HG03064 (cell line): ENCODE measurements around the gene HMHB1.
A peak's percentile ranks its signal among the peaks of the same experiment; 100 is the strongest.
"Not testable (repeated sequence)": the region's sequence is repeated elsewhere in the genome, so short reads cannot be mapped to it uniquely, and the experiment has no call there.

ENCODE experiments used
- ATAC-seq: cut with Tn5 transposase; IDR thresholded peaks from one replicate; pipeline ENCODE4 v1.9.1; 2021; ENCODE audit warnings: low read depth; ENCODE audit not compliant: unreplicated experiment

HMHB1 gene

DNA sequence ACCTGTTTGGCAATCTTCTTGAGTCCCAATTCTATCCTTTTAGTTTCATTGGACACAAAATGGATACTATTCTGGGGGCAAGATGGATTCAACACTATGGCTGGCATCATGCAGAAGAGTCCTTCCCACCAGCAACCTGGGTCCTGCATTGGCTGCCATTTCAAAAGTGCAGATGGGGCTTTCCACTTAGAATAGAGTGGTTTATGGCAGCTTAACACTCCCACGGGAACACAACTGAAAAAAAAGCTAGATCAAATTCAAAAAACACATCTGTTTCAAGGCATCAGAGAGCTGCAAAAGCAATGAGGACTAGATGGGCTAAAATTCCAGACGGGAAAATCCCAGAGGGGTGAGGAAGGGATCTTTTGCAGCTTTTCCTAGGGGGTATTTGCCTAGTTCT is 11.2 kb upstream of the HMHB1 start:
- no peak for ATAC-seq

DNA sequence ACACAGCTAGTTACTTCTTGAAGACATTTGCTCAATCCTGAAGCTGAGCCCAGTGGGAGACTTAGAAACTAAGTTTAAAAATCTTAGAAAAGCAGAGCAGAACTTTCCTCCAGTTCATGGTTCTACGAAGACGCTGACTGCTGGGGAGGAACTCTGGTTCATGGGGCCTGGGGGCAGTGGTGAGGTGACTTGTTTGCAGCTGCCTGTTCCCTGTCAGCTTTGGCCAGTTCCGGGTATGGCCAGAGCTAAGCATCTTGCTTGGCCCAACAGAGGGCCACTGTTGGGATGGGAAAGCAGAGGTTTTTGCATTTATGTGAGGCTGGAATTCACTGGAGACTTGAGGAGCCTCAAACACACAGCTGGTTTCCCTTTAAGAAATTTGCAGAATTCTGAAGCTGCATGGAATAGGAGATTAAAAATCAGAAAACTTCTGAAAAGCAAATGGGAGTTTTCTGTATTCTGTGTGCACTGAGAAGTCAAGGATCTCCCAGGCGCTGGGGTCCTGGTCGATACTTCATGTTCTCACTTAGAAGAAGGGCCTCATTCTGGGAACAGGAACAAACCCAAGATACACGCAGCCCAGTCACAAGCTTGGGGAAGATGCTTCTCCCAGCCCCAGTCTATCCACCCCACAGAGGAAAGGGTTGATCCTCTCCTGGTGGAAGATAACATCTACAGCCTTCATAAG is 10.6 kb upstream of the HMHB1 start:
- no peak for ATAC-seq

DNA sequence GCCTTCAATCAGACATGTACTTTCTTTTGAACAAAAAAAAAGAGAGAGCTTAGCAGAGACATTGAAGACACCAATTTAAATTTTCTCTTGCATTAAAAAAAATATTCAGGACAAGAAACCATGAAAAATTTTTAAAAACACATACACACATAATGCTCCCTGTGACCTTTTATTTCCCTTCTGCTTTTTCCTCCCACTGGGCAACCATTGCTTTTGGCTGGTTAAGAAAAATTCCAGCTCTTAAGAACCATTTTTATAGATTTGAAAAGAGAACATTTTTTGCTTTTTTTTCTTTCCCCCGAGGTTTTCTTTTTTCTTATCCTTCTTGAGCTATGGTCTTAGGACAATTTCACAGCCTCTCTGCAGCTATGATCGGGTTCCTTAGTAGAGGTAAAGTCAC is 6.1 kb upstream of the HMHB1 start:
- no peak for ATAC-seq

DNA sequence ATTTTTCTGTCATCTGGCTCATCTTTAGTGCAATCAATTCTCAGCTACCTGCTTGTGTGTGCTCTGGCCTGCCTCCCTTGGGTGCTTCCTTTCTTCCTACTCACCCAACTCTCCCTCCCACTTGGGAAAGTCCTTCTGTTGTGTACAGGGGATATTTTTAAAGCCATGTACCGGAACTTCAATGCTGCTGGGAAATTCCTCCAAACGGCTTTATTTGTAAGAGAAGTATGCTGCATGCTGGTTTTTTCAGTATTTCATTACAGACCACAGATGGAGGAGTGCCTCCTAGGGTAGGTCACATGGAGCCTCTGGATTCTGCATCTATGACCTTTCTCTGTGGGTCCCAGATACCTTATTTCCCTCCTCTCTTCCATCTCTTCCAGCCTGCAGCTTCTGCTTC is 5.4 kb upstream of the HMHB1 start:
- ATAC-seq = no peak

DNA sequence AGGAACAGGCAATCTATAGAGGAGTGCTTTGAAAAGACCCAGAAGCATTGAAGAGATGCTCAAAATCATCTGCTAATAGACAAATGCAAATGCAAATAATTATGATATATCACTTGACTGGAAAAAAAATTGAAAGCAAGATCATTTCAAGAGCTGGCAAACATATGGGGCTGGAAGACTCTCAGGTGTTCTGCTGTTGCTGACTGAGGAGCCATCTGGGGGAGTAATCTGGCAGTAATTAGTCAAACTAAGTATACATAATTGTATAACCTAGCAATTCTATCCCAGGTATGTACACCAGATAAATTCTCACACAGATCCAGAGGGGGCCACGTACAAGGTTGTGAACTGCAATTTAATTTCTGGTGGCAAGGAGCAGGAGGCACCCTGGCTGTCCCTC is 4.6 kb upstream of the HMHB1 start:
- ATAC-seq = no peak

DNA sequence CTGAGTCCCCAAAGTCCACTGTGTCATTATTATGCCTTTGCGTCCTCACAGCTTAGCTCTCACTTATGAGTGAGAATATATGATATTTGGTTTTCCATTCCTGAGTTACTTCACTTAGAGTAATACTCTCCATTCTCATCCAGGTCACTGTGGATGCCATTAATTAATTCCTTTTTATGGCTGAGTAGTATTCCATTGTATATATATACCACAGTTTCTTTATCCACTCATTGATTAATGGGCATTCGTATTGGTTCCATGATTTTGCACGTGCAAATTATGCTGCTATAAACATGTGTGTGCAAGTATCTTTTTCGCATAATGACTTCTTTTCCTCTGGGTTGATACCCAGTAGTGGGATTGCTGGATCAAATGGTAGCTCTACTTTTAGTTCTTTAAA is 4.4 kb downstream of the HMHB1 start:
- ATAC-seq = not testable (repeated sequence)

DNA sequence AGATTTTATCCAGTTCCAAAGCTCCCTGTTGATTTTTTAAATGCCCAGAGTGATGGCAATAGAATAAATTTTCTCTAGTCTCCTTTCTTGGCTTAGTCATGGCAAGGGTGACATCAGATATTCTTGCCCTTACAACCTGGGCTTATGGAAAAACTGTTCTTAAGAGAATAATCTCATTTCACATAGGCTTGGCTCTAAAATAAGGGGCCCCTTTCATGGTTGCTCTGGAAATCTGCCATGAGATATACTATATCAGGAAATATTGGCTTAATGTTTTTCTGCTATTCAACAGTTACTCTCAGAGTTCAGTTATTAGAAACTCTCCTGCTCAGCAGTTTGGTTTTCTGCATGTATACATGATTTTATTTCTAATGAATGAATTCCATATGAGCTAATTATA is 7.8 kb downstream of the HMHB1 start:
- no peak for ATAC-seq

DNA sequence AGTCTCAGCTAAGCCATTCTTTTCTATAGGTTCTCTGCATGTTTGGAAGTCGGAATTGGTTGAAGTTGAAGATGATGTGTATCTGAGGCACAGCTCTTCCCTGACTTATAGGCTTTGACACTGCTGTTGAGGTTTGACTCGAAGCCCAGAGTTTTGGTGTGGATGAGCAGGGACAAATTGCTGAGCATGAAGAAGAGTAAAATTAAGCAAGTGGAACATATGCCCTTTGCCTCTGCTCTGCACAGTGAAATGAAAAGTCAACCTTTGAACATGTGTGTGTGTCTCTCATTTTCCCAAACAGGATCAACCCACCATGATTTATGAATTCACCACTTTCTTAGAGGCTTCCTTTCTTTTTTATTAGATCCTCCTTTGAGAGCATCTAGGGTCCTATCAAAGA is 8.5 kb downstream of the HMHB1 start:
- no peak for ATAC-seq

DNA sequence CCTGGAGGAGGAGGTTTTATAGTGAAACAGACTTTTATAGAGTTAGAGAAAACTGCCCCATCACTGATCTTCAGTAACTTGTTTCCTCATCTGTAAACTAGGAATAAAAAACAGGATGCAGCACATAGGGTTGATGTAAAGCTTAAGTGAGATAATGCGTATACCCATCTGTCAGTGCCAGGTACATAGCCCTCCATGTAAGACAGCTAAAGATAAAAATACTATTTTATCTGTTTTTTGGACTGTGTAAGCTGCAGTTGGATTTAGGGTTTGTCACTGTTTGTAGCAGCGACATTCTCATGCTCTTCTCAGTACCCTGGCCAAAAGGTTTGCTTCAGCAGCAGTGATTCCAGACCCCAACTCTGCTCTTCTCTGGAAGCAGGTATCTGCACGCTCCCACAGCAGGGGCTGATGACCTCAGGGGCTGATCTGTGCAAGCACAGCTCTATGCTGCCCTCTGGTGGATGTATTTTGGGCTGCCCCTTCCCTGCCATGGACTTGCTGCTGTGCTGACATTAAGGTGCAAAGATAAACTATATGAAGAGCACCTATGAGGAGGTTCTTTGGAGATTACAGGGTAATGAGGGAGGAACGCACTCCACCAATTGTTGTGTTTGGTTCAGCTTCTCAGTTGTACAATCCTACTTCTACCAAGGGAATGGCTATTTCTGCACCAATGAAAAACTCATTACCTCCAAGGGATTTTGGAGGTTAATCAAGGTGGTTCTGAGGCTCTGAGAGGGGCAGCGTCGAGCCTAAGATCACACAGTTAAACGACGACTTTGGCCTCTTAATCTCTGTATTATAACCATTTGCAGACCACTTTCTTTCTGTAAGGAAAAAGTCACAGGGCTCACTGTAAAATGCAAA is 13.1 kb downstream of the HMHB1 start:
- no peak for ATAC-seq

DNA sequence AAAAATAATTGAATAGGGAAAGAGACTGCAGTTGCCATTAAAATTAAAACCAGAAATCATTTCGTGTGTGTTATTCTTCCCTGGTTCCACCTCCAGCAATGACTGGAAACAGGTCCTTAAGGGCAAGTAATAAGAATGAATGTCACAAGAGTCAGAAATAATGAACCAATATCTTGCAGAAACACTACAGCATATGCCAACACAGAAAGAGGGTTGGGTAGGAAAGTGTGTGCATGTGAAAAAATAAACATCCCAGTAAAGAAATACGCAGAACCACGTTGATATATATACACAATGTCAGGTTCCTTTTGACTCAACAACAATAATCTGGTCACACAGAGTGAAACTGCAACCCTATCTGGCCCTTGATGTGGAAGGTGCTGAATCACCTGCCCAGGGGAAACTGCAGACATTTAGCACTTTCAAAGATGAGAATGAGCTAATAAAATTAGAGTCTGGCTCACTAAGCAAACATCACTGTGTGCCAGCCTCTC is 15.0 kb downstream of the HMHB1 start:
- ATAC-seq = peak; percentile 85

DNA sequence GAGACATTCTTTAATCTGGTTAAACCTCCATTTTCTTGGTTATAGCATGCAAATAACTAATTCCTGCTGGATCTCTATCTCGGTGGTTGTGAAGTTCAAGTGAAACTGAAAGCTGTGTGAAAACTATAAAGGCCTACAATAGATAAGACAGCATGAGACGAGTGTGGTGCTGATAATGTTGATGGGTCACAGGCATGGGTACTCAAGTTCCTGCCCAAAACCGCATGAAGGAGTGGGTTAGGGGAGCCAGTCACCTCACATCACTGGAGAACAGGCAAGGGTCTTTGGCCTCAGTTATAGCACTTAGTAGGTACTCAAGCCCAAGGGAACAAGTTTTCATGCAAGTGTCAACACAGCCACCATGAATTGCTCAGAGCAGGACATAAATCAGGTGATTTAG is 16.7 kb downstream of the HMHB1 start:
- ATAC-seq = no peak

DNA sequence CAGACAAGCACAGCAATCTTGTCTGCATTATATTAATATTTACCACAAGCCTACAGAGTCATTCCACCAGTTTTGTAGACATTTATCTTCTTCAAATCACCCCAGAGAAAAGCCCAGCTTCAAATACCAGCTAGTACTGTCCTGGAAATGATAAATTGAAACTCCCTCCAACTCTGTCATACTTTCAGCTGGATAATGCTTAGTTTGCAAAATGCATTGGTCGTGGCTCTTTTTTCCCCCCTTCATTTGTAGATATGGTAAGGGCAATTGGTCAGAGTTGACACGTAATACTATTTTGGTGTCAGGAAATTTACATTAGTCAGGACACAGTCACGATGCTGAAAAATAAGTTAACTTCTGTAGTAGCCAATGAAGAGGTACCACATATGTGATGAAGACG is 21.2 kb downstream of the HMHB1 start:
- no peak for ATAC-seq

DNA sequence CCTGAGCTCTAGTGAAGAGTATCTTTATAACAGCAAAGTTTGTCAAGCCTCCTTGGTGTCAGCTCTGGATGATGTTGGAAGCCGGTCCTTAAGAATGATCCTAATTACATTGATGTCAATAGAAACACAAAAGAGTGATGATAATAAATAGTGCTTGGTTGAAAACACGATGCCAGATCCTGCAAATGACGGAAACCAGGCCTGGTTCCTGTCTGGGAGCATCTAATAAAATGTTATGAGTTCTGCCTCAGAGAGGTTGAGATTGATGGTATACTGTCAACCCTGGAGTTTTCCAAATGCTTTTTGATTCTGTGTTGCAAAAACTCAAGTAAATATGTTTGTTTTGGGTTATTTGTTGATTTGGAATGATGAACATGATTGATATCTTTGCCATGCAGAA is 23.3 kb downstream of the HMHB1 start:
- no peak for ATAC-seq

DNA sequence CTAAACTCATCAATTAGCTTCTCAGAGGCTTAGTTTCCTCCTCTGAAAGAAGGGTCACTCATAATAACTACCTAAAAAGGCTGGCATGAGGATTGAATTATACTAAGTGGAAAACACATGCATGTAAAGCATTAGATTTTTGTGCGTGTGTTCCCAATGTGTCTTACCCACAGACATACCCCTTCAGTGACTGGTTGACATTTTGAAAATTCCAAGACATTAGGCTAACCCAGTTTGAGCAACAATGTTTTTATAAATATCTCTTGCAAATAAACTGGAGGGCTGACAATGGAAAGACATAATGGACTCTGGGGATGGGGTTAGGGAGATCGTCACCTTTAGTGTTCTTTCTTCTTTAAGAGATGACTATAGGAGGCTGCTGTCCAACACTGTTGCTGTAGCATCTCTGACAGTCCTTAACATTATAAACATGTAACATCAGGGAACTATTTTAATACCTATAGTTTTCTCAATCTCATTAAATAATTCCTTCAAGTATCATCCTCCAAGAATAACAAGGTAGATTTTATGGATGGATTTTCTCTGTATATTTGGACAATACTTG is 24.3 kb downstream of the HMHB1 start:
- no peak for ATAC-seq

DNA sequence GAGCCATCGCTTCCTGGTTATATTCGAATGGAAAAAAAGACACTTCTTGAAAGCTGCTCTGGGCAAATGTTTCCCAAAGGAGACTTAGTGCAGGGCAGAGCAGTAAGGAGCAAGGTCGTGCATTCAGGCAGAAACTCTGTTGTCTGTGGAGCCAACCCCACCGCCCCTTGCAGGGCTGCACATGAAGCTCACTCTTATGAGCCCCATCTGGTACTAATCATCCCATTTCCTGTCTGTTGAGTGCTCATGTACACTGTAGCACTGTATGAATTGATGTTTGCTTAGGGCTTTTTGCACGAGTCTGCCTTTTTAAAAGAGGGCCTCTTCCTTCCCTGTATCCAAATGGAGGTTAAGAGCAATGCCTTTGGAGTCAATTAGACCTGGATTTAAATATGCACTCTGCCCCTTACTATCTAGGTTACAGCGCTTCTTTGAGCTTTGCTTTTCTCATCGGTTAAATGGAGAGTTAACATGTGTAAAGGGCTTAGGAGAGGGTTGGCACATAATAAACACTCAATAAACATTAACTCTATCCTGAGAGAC is 25.4 kb downstream of the HMHB1 start:
- no peak for ATAC-seq

DNA sequence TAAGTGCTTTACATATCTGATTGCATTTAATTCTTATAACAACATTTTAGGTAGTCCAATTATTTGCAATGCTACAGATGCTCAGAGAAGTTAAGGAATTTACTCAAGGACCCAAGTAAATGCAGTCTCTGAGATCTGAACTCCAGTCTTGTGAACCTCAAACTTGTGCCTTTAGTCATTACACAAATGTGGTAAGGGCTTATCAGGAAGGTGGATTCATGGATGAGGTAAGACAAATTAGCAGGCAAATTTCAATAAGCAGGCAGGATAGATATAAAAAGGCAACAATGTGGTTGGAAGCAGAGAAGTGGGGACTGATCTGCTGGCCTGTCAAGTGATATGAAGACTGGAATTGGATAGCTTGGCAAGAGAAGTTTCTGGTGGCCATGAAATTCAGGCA is 29.5 kb downstream of the HMHB1 start:
- no peak for ATAC-seq

DNA sequence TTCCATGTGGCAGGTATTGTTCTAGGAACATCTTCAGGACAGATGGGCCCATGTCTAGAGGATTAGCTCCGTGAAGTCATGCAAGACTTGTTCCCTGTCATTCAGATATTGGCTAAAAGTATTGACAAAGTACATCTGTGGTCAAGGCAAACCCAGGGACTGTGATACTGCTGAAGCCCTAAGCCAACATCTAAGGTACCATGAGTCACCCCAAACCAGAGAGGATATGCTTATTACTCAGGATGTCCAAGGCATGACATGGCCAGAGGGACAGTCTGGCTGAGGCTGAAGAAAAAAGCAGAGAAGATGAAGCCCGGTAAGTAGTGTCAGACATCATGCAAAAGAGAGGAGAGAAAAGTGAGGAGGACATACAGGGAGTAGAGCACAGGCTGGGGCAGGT is 31.0 kb downstream of the HMHB1 start:
- ATAC-seq = no peak

DNA sequence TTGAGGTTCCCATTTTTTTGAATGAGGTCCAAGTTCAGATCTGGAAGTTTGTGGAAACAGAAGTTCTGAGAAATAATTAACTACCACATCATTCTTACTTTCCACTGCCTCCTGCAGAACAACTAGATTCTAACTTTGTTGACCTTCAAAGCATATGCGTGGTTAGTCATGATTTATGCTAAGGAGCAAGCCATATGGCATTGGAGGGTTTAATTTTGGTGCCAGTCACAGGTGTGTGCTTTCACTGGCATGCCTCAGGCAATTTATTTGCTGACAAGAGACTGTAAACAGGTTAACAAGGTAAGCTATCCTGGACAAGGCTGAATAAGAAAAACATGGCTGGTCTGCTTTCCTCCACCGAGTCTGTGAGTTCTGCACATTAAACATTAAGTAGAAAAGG is 31.5 kb downstream of the HMHB1 start:
- ATAC-seq = no peak

DNA sequence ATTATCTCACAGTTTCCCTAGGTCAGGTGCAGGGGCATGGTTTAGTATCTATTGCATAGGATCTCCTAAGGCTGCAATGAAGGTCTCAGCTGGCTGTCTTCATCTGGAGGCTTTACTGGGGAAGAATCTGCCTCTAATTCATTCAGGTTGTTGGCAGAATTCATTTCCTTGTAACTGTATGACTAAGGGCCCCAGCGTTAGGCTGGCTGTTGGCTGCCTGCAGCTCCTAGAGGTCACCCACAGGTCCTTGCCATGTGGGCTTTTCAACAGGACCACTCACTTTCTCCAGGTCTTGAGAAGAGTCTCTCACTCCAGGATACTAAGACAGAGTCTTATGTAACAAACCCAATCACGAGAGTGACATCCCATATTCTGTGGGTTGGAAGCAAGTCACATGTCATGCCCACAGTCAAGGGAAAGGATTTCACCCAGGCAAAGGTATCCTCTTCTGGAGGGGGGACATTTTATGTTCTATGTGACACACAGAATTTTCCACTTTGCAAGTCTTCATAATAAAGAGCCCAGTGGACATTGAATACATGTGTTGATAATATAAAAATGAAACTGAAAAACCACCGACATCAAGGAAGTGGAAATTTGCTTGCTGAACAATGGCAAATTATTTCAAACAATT is 38.2 kb downstream of the HMHB1 start:
- no peak for ATAC-seq

DNA sequence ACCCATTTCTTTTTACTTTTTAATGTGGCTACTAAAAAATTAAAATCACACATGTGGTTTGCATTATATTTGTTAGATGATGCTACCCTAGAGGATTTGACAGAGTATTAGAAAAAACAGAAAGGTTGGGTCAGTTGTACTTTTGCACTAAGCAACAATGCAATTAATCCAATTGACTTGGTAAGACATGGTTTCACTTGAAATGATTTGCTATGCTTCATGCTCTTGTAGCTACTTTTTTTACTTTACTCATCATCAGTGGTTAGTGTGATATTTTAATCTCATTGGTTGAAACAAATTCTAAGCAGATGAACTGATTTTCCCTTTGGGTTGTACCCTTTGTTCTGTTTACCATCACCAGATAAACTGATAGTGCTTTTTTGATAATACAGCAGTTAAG is 39.4 kb downstream of the HMHB1 start:
- ATAC-seq = no peak

DNA sequence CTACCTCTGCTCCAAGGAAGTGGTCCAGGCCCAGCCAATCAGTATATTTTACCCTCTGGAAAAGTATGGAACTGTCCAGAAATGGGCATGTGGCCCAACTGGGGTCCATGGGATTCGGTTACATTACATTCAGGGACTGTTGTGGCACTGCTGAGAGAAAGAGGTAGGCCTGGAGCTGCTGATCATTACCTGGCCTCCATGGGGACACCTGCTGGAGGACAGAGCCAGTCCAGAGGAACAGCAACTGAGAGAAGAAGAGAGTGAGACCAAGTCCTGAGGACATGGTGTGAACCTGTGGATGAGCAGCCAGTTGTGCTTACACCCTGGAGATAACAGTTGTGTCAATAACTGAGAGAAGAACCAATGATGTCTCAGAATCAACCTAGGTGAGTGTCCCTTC is 48.2 kb downstream of the HMHB1 start:
- no peak for ATAC-seq
